Heart left ventricle (tissue), 13 donors: Measurements from ENCODE around the gene DYNC2LI1.

Experiments
- CTCF ChIP-seq, 12 donors: fragments of 200-600 bp; sonication (generic) in 4 of 12; IDR thresholded peaks; one replicate each; pipeline versions ENCODE4 v1.5.0 to v1.8.0; 2018 to 2022; ENCODE audit warnings: antibody characterized with exemption in 12 of 12, mild to moderate bottlenecking in 5 of 12
- POLR2A ChIP-seq, 2 donors: fragments of 450-650 bp; IDR thresholded peaks; one replicate each; pipeline ENCODE4 v1.6.1; 2017; ENCODE audit warnings: antibody characterized with exemption in 2 of 2, mild to moderate bottlenecking in 2 of 2, moderate library complexity in 2 of 2
- donor health status: ischemic (EF 13 %, LVEDD 7.1; RV severe dilation, severe dysfunction).
- donor health status: DM: no; HTN: yes; CAD: no.
- donor health status: DM: no; HTN: no; CAD: no.
- donor health status: ischemic (EF 25% LVEDD 6.9; RV normal size, moderate dysfunction).
- donor health status: ischemic (EF 25% LVEDD 5.7; RV mildly dilated, moderate dysfunction).
- donor health status: ischemic (EF 35%, LVEDD 5.7; RV mildly dilated, moderate dysfunction).
- donor health status: nonischemic (EF 11% LVEDD 7.7; RV severe dilation, severe dysfunction).
- donor health status: DM: yes; HTN: yes; CAD: no.
- donor health status: PGD.
- donor health status: ischemic (EF 29% LVEDD 5.4; RV normal size, mild dysfunction).
- donor health status: nonischemic (EF 23%, LVEDD 6.1; RV moderate dilation, normal function).

- TF ChIP-seq CTCF (IDR thresholded peaks at IDR 0.05) (no peak), POLR2A (IDR thresholded peaks at IDR 0.05) (no peak)
These were observed 51.2 kb downstream of the DYNC2LI1 start for GRCh38 chr2:43824951-43825493.
